Activated CD4-positive, CD25-positive, alpha-beta regulatory T cell treated with anti-CD3 and anti-CD28 coated beads, Interleukin-2, amount 50 U/mL, for 72 hours (primary cell): ENCODE measurements around the gene MATN1.
A peak's percentile ranks its signal among the peaks of the same experiment; 100 is the strongest.

Experiments used
- DNase-seq: peaks from one replicate; pipeline ENCODE4 v3.0.0; 2021

MATN1 gene

DNA sequence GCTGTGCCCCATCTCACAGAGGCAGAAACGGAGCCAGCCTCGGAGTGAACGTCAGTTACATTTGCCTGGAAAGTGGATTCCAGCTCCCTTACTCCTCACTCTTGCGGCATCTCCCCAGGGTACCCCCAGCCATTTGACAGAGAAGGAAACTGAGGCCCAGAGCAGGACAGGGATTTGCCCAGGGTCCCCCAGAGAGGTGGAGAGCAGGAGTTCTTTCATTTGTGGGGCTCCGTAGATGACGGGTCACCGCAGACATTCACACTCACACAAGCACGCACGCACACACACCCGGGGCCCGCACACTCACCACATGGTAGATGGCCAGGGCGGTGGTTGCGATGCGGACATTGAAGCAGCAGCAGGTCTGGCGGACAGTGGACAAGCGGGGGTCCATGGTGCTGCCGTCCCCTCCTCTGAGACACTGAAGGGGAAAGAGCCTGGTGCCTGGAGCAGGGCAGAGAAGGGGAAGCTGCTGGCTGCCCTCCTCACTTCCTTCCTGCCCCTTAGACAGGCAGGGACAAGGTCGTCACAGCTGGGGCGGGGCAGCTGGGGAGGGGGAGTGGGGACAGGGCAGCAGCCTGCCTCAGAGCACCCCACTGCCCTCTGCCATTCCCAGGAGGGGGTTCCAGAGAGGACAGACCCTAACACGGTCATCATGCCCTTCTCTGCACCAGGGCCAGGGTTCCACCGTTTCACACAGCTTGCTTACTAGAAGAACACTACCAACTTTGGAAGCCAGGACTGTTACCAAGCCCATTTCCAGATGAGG, 34.2 kb upstream of the MATN1 start, which contains the start of gene LAPTM5:
LAPTM5 (minus strand) TSS at position 423 of the 769 bp plus-strand sequence; CDS start at position 394, 29 bp downstream.
- peak; percentile 65 for DNase-seq

DNA sequence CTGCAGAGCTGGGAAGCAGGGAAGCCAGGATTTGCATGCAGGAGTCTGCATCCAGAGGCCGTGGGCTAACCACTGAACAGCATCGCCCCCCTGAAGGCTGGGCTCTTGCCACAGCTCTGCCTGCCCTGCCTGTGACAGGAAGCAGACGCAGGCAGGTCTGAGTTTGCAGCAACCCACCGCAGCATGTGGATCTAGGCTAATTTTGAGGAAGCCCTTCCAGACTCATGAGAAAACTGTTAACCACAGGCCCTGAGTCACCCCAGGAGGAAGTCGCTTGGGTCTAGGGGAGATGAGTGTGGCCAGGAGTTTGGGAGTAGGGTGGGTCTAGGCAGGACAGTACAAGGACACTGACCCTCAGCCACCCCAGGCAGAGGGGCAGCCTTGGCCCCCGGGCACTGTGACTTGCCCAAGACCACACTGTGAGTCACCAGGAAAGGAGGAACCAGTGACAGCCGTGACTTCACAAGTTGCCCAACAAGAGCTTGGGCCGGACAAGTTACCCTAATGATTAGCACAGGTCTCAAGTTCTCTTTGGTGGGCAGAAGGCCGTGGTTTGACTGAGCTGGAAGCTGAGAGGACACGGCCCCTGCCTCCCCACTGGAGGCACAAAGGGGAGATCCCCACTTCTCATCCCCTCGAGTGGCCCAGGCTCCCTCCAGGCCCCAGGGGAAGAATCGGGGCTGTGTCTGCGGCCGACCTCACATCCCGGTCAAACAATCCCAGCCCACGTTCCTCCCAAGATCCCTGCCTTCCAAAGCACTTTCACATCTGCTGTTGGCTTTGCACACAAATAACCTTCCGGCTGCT, 33.4 kb upstream of the MATN1 start:
- DNase-seq: peak; percentile 56

DNA sequence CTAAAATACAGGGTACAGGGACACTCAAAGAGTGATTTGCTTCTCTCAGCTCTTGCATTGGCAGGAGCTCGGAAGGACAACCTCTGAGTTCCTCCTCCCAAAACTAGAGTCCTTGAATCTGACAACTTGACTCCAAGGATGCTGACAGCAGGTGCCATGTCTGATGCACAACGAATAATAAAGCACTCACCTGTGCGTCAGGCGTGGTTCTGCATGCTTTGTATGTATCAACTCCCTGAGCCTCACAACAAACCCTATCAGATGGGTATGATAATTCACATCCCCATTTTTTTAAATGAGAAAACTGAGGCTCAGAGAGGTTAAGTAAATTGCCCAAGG, 32.8 kb upstream of the MATN1 start:
- no peak for DNase-seq

DNA sequence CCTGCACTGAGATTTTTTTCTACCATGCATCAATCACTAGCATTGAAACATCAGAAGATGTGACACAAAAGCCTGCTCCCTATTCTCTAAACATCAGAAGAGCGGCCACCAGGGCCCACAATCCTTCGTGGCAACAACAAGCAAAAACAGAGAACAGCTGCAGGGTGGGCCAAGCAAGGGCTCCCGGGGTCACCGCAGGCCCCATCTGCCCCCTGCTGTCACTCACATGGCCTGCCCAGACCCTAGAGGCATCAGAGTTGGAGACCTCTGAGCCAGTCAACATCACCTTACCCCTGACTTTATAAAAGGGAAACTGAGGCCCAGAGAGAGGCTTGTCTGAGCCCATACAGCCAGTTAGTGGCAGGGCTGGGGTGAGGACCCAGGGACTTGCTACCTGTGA, 32.4 kb upstream of the MATN1 start:
- DNase-seq: no peak

DNA sequence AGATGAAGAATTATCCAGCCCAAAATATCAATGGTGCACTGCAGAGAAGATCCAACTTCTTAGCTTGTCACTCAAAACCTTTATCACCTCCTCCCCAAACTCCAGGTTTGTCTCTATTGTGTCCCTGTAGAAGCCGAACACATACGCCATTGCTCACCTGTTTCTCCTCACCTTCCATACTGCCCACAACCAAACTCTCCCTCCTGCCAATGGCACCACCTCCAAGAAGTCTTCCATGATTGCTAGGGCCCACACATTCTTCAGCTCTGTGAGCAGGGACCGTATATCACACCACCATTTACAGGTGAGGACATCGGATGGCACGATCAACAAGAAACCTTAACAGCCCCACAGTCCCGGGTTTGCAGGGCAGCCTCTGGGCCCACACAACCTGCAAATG, 31.9 kb upstream of the MATN1 start:
- DNase-seq: no peak

DNA sequence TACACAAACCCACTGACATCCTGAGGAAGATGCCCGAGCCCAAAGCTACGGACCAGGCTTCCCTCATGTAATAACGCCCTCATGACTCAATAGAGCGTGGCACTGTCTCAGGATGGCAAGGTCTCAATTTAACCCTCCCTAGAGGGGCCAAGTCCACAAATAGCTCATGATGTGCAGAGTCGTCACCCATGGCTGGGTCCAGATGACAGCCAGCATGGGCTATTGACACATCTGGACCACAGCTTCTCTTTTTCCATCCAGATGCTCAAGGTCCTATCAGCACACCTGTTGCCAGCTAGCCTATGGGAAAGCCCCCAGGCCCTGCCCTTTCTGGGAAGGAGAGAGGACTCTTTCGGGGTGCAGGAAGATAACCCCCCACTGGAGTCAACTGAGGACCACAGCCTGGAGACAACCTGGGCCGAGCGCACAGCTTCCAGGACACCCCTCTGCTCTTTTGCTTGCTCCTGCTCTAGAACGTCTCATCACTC, 31.3 kb upstream of the MATN1 start:
- no peak for DNase-seq

DNA sequence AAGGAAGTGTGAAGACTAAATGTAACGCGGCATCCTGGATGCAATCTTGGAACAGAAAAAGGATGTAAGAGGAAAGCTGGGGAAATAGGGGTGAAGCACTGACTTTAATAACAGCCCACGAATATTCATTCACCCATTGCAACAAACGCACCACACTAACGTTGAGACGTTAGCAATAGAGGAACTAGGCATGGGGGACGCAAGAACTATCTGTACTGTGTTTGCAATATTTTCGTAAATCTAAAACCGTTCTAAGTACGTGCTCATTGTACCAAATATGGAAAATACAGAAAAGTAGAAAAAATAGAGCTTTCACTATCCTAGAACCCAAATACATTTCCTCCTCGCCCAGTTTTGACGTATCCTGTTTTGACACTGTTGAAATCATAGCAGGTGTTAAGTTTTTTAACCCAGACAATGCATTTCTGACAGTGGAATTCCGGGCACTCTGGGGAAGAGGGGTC, 30.3 kb upstream of the MATN1 start:
- DNase-seq: no peak

DNA sequence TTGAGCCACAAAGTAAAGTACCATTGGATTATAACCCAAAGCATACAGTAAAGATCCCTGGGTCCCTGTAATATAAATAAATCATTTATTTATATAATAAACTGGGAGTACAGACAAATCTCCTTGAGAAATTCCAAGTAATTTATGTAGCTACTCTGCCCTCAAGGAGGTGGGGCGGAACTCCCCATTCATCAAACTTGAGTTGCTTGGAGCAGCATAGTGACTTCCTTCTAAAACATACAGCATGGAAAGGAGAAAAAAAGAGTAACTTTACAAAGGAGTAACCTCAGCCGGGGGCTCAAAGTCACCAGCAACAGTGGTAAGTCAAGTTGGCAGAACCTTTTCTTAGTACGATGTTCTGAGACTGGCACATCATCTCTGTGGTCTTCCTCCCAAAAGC, 29.7 kb upstream of the MATN1 start:
- DNase-seq: no peak

DNA sequence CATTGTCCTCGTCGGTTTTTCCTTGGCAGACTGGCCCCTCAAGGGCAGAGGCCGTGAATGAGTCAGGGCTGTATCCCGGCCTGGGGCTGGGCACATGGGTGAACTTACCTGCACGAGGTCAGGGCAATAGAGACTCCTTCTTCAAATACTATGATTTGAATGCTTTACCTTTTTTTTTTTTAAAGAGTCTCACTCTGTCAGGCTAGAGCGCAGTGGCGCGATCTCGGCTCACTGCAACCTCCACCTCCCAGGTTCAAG, 29.2 kb upstream of the MATN1 start:
- DNase-seq: no peak

DNA sequence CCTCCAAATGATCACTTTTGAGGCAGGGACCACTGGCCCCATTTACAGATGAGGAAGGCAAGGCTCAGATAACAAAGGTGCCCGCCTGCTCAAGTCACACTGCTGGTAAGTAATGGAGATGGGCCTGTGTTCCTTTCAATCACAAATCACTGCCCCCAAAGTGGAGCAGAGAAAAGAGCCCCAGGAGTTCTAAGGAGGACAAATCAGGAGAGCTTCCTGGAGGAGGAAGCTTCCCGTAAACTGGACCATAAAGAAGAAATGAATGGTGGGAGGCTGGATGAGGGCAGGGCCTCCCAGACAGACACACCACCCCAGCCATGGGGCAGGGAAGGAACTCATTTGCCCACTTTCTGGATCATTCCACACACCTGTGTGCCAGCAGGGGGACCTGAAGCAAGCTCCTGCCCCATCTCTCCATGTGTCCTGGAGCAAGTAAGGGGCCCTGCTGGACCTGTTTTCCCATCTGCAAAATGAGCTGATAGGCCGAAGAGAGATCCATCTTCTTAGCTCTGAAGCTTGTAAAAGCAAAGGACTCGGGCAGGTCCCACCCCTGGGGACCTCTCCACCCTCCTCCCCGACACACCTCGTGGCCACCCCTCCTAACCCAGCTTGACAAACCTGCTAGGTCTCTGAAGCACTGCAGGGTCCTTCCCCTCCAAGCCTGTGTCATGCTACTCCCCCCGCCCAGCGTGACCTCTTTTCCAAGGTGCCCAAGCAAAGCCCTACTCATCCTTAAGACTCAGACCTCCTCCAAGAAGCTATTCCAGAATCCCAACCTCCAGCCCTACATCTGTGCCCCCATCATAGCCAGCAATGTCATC, 28.7 kb upstream of the MATN1 start:
- DNase-seq: no peak

DNA sequence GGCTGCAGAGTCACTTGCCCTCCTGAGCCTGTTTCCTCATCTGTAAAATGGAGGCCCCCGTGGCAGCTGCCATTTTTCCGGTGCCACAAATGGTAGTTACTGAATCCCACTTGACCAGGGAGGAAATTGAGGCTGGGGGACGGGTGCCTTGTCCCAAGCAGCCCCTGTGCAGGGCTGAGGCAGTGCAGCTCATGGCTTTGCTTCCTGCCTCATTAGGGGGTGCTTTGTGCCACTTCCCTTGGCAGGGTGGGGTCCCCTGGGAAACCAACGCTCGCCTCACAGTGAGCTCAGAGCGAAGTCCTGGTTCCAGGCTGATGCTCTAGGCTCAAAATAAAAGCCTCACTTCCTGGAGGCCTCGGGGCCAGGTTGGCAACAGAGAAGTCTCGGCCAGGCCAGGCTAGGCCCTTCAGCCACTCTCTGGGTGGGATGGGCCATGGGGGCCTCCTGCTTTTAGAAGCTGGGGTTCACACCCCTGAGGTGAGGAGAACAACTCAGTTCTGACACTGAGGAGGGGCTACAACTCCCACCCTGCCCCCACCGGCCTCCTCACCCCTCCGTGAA, 27.4 kb upstream of the MATN1 start:
- DNase-seq: no peak

DNA sequence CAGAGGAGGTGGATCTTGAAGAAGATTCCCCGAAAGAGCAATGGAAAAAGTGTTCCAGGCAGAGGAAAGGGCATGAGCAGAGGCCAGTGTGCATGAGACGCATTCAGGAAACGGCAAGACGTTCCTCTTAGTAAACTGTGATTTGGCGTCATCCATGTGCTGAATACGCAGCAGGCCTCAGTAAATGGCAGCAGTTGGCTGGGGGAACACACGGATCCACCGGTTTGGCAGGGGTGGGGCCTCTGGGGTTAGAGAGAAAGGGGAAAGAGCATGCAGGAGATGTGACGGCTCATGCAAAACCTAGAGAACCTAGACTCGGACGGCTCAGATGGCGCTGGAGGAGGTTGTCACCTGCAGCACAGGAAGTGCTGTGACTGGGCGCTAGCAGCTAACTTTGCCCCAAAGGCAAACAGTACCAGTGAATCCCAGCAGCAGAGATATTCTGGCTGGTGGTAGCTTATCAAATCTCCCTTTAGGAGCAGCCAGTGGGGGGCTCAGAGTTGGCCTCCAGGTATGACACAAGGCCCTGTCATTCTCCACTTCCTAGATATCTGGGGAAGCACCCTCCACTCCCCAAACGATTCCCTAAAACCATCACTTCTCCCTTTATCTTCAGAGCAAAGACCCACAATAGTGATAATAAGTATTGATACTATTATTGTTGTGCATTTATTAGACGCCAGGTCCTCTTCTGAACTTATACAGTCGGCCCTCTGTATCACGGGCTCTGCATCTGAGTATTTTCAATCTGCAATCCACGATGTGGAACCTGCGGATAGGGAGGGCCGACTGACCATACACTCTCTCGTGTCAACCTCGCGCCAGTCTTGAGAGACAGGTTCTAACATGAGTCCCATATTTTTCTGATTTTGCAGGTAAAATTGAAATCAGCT, 26.6 kb upstream of the MATN1 start:
- peak; percentile 59 for DNase-seq

DNA sequence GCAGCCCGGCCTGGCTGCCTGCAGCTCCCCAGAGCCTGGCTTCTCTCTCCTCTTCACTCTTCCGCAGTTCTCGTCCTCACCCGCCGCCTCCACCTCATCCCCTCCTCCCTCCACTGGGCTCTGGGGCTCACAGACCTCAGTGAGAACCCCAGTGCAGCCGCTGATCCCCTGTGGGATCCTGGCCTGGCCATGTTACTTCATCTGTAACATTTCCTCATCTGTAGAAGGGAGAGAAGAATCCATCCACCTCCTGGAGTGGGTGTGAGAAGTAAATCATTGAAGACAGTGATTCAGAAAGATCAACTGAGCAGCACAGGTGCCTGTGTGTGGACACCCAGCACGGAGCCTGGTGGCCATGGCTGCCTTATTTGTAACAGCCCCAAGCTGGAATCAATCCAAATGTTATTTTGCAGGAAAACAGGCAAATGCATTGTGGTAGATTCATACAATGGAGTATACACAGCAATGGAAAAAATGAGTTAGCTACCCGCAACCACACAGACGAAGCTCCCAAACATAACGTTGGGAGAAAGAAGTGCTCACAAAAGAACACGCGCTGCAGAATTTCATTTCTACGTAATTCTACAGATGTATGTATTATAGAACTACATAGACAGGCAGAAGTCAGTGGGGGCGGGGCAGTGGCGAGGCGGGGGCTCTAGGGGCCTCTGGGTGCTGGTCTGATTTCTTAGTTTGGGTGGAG, 25.5 kb upstream of the MATN1 start:
- no peak for DNase-seq

DNA sequence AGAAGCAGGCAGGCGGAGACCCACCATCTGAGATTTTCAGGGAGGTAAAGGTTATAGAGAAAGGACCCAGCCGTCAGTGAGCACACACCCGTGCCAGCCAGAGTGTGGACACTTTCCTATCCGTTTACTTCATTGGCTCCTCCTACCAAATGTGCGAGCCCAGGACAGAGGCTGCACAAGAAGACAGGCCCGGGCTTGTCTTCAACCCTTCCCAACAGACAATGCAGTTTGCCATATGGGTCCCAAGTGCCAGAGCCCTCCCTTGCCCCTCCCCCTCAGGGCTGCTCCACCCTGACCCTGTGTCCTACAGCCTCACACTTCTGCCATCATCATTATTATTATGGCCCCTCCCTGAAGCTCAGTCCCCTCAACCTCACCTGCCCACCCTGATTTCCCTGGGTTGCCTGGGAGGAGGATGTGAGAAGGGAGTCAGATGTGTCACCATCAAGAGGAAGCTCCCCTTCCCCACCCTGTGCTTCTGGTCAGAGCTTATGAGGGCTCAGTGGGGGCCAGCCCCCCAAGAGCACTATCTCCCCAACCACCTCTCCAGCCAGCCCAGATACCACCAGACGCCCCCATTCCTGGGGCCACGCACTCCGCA, 24.8 kb upstream of the MATN1 start:
- DNase-seq: no peak

DNA sequence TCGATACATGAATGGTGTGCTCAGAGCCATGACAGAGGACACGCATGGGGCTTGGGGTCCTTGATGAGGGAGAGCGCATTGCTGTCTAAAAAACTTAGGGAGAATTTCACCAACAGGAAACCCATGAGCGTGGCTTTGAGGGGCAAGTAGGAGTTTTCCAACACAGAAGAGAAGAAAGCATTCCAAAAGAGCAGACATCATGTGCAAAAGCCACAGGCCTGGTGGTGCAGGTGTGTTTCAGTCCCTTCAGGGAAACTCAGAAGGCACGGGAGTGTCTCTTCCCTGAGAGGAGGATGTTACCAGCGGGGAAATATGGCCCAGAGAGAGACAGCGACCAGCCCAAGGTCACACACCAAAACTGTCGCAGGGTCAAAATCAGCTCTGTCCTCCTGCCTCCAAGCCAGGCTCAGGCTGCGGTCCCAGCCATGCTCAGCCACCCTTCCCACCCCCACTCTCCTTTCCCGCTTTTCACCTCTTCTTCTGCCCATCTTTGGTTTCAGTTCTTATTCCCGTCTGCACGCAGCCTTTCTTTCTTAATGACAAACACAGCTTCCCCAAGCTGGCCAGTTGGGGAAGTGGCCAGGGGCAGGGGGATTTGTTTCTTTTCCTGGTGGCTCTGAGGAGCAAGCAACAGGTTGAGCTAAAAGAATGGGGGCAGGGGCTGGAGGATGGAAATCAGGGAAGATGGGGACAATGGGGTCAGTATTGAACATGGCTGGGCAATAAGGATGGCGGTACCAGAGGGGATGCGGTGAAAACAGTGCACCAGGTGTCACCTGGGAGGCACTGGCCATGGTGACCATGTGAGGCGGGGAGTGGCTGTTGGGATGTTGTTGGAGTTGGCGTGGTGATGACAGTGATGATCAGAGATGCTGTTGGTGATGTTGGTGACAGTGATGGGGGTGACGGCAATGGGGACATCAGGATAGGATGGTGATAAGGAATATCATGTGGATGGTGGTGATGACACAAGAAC, 23.9 kb upstream of the MATN1 start:
- no peak for DNase-seq

DNA sequence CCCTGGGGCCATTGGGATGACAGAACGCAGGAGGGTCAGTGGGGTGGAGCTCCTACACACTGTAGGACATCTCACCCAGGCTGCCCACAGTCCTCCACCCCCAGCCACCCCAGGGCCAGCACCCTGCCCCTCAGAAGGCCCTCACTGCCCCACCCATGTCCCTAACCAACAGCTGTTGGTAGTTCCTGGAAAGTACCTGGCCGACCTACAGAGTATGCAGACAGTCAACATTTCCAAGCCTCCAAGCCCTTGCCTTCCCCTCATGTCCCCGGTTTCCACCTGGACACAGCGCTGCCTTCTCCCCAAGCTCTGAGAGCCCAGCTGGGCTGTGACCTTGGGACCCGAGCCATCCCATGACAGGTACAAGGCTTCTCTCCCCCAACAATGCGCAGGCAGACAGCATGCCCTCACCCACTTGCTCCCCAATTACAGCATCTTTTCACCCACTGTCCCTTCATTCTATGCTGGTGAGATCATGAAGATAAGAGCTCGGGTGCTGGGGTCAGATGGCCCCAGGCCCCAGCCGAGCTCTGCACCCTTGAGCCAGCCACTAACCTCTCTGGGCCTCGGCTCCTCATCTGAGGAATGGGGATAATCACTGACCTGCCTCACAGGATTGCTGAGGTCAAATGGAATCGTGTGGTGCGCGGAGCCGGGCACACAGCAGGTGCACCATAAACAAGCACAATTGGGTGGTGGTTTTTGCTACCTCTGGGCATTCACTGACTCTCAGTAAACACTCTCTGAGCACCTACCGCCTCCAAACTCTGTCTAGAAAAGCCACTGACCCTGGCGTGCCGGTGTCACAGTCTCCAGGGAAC, 23.0 kb upstream of the MATN1 start:
- no peak for DNase-seq

DNA sequence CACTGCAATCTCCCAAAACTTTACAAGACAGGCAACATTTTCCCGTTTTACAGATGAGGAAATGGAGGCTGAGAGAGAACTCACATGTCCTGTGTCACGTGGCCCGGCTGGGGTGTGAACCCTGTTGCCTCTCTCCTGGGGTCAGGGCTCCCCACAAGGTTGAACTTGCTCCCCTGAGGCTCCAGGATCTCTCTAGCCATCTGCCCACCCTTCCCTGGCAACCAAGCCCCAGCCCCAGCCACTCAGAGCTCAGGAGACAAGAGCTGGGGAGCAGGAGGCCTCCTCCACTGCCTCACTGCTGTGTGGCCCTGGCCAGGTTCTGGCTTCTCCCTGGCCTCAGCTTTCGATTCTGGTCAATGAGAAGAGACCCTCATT, 22.4 kb upstream of the MATN1 start:
- DNase-seq: no peak

DNA sequence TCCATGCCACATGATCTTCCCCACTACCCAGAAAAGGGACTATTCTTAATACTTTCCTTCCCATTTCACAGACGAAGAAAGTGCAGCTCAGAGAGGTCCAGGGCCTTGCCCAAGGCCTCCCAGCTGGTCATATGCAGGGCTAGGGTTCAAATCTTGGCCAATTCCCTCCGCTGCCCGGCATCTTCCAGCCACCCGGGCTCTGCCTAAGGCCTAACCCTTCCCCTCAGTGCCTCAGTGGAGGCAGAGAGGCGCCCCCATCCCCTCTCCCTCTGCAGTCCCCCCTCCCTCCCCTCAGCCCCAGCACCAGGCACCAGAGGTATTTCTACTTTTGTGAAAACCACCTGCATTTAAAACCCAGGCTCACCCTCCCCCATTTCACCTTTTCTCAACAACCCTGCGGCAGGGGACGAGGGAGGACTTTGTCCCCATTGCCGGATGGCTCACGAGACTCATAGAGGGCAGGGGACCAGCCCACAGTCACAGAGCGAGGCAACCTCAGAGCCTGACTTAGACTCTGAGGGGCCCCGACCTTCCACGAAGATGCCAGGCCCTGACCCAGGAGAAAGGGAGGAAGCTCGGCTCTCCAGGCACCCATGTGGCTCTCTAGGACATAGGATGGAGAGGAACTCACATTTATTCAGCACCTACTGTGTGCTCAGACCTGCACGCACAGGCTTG, 21.9 kb upstream of the MATN1 start:
- DNase-seq: no peak
